ENCODE data around the gene LEKR1.

GRCh38 chr3:157082305-157082982 lies 256.3 kb downstream of the LEKR1 start:
- TF ChIP-seq CTCF (IDR thresholded peaks at IDR 0.05) (no peak), EZH2 (IDR thresholded peaks at IDR 0.05; ENCODE audit: borderline replicate concordance, insufficient read depth, low read depth, low read length, poor library complexity, severe bottlenecking) (no peak)
